Astrocyte (in vitro differentiated cells and primary cell): ENCODE results near the gene LIF.

Experiments used
- CTCF ChIP-seq: IDR thresholded peaks from 2 replicates; pipeline ENCODE4 v1.5.1; 2011; ENCODE audit warnings: low read depth, mild to moderate bottlenecking, inconsistent platforms, low read length, moderate library complexity; ENCODE audit not compliant: insufficient read depth
- EZH2 ChIP-seq: IDR thresholded peaks from 2 replicates; pipeline ENCODE4 v1.6.1; 2012; ENCODE audit warnings: mild to moderate bottlenecking, low read length, inconsistent platforms; ENCODE audit not compliant: insufficient read depth

DNA sequence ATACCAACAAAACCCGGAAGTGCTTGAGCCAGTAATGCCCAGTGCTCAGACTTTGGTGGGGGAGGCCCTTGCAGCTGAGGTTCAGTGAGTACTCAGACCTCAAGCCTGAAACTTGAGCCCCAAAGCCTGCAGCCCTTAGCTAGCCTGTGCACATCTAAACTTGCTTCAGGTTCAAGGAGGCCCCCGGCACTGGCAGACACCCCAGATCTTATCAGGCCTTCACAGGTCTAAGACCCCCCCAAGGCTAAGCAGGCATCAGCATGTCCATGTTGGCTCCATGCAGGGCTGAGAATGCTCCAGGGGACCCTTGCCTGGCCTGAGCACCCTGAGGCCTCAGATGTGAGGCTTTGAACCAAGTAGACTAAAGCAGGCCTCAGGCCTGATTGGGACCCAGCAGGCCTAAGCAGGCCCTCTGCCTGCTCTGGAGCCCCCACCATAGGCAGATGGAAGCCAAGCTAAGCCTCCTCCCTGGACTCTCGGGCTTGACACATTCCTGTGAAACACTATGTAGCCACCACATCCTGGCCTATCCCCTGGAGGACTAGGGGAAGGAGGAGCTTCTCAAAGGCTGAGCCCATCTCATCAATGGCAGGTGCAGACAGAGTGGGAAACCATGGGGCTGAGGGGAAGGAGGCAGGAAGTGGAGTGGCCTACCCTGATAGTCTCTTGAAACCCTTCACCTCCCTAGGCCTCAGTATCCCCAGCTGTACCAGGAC is 43.9 kb upstream of the LIF start:
- TF ChIP-seq CTCF (no peak), EZH2 (no peak)
